ENCODE measurements around the gene NHERF1. TPM values are rescaled to one million over a fixed set of nuclear protein-coding genes. Genes with fewer than 3 reads are reported as not detected.

Gene NHERF1
- total RNA-seq, 1 experiment from 2014 or later = 75.0 TPM

DNA sequence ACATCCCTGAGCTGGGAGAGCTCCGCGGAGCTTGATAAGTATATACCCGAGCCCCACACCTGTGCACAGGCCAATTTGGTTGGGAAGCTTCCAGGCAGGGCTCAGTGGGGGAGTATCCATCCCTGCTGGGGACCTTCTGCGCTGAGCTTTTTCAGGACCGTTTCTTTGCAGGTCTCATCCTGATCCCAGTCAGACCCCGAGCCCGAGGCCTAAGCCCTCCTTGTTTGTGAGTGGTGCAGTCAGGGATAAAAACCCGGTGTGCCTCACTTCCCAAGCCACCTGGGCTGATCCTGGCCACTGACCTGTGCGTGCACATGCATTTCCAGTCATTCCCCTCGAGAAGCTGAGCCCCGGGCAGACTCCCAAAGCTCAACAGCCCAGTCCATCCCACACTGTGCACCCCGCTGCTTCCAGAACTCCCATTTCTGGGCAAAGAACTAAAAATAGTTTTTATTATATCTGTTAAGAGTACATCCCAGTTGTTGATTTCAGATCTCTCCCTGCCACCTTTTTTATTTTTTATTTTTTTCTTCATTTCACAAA lies 55.0 kb downstream of the NHERF1 start:
- CTCF ChIA-PET = no interaction called here

DNA sequence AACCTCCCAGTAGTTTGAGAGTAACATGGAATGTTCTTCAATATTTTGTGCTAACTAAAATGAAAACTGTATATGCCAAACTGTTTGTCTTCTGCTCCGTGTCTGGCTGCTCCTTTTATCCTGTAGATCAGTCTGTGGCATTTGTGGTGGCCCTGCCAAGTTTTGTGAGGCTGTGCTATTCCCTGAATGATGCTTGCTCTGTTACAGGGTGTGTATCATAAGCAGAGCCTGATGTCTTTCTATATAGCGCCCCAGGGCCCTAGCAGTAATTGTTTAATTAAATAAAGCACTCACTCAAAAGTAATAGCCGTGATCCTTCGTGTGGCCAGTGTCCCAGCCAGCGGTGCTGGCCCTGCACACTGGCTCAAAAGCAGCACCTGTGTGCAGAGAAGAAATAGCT lies 55.5 kb downstream of the NHERF1 start:
- ChIA-PET CTCF (no interaction called here), POLR2A (ENCODE audit: unreplicated experiment) (no interaction called here)
- Histone ChIP-seq H3K4me2 (ENCODE audit: low read length) (no peak overlapping the region), H3K9me3 (ENCODE audit: low read length) (no peaks in the 10 kb centered on the region), H3K27me3 (ENCODE audit: low read length) (no peaks in the 10 kb centered on the region), H3K9me2 (replicated peaks; ENCODE audit: low read length) (no peaks in the 10 kb centered on the region), H3F3A (ENCODE audit: low read length, unreplicated experiment) (no peaks in the 10 kb centered on the region), H3K79me2 (ENCODE audit: low read length) (no peaks in the 10 kb centered on the region), H3K27ac (ENCODE audit: low read length) (no peak overlapping the region), H3K9ac (ENCODE audit: low read length) (no peak overlapping the region), H3K4me1 (ENCODE audit: insufficient read depth, low read length) (no peaks in the 10 kb centered on the region), H2AFZ (ENCODE audit: low read length) (no peak overlapping the region), H3K36me3 (ENCODE audit: low read depth, low read length) (no peaks in the 10 kb centered on the region; the same call in 1 of the 2 replicates), H3K4me3 (ENCODE audit: low read length) (no peak overlapping the region), H4K20me1 (ENCODE audit: low read length) (no peaks in the 10 kb centered on the region)
- TF ChIP-seq, protein P1, sequence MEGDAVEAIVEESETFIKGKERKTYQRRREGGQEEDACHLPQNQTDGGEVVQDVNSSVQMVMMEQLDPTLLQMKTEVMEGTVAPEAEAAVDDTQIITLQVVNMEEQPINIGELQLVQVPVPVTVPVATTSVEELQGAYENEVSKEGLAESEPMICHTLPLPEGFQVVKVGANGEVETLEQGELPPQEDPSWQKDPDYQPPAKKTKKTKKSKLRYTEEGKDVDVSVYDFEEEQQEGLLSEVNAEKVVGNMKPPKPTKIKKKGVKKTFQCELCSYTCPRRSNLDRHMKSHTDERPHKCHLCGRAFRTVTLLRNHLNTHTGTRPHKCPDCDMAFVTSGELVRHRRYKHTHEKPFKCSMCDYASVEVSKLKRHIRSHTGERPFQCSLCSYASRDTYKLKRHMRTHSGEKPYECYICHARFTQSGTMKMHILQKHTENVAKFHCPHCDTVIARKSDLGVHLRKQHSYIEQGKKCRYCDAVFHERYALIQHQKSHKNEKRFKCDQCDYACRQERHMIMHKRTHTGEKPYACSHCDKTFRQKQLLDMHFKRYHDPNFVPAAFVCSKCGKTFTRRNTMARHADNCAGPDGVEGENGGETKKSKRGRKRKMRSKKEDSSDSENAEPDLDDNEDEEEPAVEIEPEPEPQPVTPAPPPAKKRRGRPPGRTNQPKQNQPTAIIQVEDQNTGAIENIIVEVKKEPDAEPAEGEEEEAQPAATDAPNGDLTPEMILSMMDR (conservative IDR thresholded peaks at IDR 0.05; ENCODE audit: low read depth, low read length) = no peak
- no peak for TF ChIP-seq EZH2 (IDR thresholded peaks at IDR 0.05; ENCODE audit: low read length, unreplicated experiment)
- no peak for TF ChIP-seq EZH2phosphoT487 (IDR thresholded peaks at IDR 0.05; ENCODE audit: borderline replicate concordance, low read length)
- BruUV-seq (replicated peaks) = no TSS peak
- intact Hi-C loops (cut with micrococcal nuclease) = no loop called here
- DNase-seq (no peak), ATAC-seq (no peak)

More for the DNA sequence above, 55.0 kb downstream of the NHERF1 start:
- no peaks in the 10 kb centered on the region for H3K9me2 ChIP-seq (replicated peaks; ENCODE audit: low read length)
- no peaks in the 10 kb centered on the region; the same call in 1 of the 2 replicates for H3K36me3 ChIP-seq (ENCODE audit: low read depth, low read length)
- TF ChIP-seq EZH2phosphoT487 (IDR thresholded peaks at IDR 0.05; ENCODE audit: borderline replicate concordance, low read length) = no peak
- TF ChIP-seq EZH2 (IDR thresholded peaks at IDR 0.05; ENCODE audit: low read length, unreplicated experiment) = no peak
- TF ChIP-seq, protein P1 (conservative IDR thresholded peaks at IDR 0.05; ENCODE audit: low read depth, low read length) = no peak
- no peaks in the 10 kb centered on the region for H3K27me3 ChIP-seq (ENCODE audit: low read length)
- no peak overlapping the region for H3K9ac ChIP-seq (ENCODE audit: low read length)
- intact Hi-C loops (cut with micrococcal nuclease) = no loop called here
- no peak overlapping the region for H3K4me2 ChIP-seq (ENCODE audit: low read length)
- H2AFZ ChIP-seq (ENCODE audit: low read length) = no peak overlapping the region
- H3K4me3 ChIP-seq (ENCODE audit: low read length) = no peak overlapping the region
- POLR2A ChIA-PET (ENCODE audit: unreplicated experiment) = no interaction called here
- H3K4me1 ChIP-seq (ENCODE audit: insufficient read depth, low read length) = no peaks in the 10 kb centered on the region
- BruUV-seq (replicated peaks) = no TSS peak
- H3K79me2 ChIP-seq (ENCODE audit: low read length) = no peaks in the 10 kb centered on the region
- DNase-seq (no peak), ATAC-seq (no peak)
- H3F3A ChIP-seq (ENCODE audit: low read length, unreplicated experiment) = no peaks in the 10 kb centered on the region
- no peak overlapping the region for H3K27ac ChIP-seq (ENCODE audit: low read length)
- H3K9me3 ChIP-seq (ENCODE audit: low read length) = no peaks in the 10 kb centered on the region
- no peaks in the 10 kb centered on the region for H4K20me1 ChIP-seq (ENCODE audit: low read length)

DNA sequence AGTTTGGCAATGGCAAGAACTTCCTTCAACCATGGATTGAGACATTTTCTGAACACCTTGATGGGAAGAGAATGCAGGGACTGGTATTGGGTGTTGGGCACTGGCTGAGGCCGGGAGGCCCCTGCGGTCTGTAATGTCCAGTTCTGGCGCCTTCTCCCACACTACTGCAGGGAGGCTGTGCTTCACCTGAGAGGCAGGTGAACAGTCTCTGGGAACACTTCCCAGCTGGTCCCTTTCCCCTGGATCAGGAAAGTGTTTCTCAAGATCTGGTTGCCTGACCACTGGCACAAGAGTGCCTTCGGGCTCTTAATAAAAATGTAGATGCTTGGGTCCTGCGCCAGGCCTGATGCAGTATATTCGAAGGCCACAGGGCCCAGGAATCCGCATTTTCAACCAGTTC lies 56.3 kb downstream of the NHERF1 start:
- no peak for ATAC-seq
- no peak overlapping the region for H3K27ac ChIP-seq (ENCODE audit: low read length)
- H3K36me3 ChIP-seq (ENCODE audit: low read depth, low read length) = no peaks in the 10 kb centered on the region

More for the DNA sequence above, 56.3 kb downstream of the NHERF1 start:
- no peak overlapping the region for H3K4me2 ChIP-seq (ENCODE audit: low read length)
- H3K79me2 ChIP-seq (ENCODE audit: low read length) = no peaks in the 10 kb centered on the region
- H3K9ac ChIP-seq (ENCODE audit: low read length) = no peak overlapping the region
- no peak overlapping the region for H2AFZ ChIP-seq (ENCODE audit: low read length)
- no peaks in the 10 kb centered on the region for H3K9me2 ChIP-seq (replicated peaks; ENCODE audit: low read length)
- no peak overlapping the region for H3K4me3 ChIP-seq (ENCODE audit: low read length)
- POLR2A ChIA-PET (ENCODE audit: unreplicated experiment) = no interaction called here
- no peaks in the 10 kb centered on the region for H4K20me1 ChIP-seq (ENCODE audit: low read length)
- no peaks in the 10 kb centered on the region for H3F3A ChIP-seq (ENCODE audit: low read length, unreplicated experiment)
- no peak for DNase-seq
- TF ChIP-seq, protein P1 (conservative IDR thresholded peaks at IDR 0.05; ENCODE audit: low read depth, low read length) = no peak
- no peak for TF ChIP-seq EZH2 (IDR thresholded peaks at IDR 0.05; ENCODE audit: low read length, unreplicated experiment)
- no peak for TF ChIP-seq EZH2phosphoT487 (IDR thresholded peaks at IDR 0.05; ENCODE audit: borderline replicate concordance, low read length)
- H3K9me3 ChIP-seq (ENCODE audit: low read length) = no peaks in the 10 kb centered on the region
- no peaks in the 10 kb centered on the region for H3K4me1 ChIP-seq (ENCODE audit: insufficient read depth, low read length)
- CTCF ChIA-PET = no interaction called here
- BruUV-seq (replicated peaks) = no TSS peak
- intact Hi-C loops (cut with micrococcal nuclease) = no loop called here
- H3K27me3 ChIP-seq (ENCODE audit: low read length) = no peaks in the 10 kb centered on the region
